ENCODE data around the gene DEAF1.

- TF ChIP-seq CTCF (conservative IDR thresholded peaks at IDR 0.05; ENCODE audit: low read depth, low read length) (no peak), EZH2 (IDR thresholded peaks at IDR 0.05; ENCODE audit: low read length, unreplicated experiment) (no peak)
Measured at GRCh38 chr11:665062-665703, 29.8 kb downstream of the DEAF1 start.

All from PC-3 (cell line).